Measurements from ENCODE around the gene RAVER1. TPM values are rescaled to one million over a fixed set of nuclear protein-coding genes. Genes with fewer than 3 reads are reported as not detected.

RAVER1 gene
- total and polyA plus RNA-seq, 2 of the 13 experiments (the other 11 are each of a cell fraction or from before 2014, with no cell fraction given): 3.6 to 7.9 TPM

DNA sequence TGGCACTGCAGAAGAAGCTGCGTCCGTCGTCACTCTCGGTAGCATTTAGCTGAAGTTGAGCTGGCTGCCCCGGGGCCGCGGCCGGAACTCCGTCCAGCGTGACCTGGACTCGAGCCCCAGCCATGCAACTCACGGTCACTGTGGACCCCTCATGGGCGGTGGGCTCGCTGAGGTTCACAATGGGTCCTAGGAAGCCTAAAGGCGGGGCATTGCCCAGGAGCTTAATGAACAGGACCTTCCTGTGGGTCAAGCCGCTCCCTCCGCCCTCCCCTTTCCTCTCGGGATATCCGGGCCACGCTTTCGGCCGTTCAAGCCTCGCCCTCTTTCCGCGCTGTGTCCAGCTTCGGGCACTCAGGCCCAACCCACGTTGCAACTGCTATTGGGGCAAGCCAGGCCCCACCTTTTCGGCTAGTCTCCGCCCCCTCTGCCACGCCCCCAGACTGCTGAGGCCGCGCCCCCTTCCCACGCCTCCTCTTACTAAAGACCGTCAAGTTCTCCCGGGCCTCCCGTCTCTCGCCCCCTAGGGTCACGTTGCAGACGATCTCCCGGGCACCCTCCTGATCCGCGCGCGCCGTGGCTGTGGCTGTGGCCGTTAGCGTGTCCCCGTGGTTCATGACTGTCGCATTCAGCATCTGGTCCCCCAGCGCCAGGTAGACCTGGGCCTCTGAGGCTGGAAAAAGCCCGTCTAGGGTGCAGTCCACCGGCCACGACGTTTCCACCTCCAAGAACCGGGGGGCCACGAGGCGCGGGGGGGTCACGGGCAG is 1.4 kb upstream of the RAVER1 start (continued):
- TF ChIP-seq, protein P1, sequence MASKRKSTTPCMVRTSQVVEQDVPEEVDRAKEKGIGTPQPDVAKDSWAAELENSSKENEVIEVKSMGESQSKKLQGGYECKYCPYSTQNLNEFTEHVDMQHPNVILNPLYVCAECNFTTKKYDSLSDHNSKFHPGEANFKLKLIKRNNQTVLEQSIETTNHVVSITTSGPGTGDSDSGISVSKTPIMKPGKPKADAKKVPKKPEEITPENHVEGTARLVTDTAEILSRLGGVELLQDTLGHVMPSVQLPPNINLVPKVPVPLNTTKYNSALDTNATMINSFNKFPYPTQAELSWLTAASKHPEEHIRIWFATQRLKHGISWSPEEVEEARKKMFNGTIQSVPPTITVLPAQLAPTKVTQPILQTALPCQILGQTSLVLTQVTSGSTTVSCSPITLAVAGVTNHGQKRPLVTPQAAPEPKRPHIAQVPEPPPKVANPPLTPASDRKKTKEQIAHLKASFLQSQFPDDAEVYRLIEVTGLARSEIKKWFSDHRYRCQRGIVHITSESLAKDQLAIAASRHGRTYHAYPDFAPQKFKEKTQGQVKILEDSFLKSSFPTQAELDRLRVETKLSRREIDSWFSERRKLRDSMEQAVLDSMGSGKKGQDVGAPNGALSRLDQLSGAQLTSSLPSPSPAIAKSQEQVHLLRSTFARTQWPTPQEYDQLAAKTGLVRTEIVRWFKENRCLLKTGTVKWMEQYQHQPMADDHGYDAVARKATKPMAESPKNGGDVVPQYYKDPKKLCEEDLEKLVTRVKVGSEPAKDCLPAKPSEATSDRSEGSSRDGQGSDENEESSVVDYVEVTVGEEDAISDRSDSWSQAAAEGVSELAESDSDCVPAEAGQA (IDR thresholded peaks at IDR 0.05; ENCODE audit: low read depth): no peak
- TF ChIP-seq, protein P1 (CRISPR knock-in tag; IDR thresholded peaks at IDR 0.05; ENCODE audit: borderline replicate concordance): no peak
- TF ChIP-seq, protein P2, sequence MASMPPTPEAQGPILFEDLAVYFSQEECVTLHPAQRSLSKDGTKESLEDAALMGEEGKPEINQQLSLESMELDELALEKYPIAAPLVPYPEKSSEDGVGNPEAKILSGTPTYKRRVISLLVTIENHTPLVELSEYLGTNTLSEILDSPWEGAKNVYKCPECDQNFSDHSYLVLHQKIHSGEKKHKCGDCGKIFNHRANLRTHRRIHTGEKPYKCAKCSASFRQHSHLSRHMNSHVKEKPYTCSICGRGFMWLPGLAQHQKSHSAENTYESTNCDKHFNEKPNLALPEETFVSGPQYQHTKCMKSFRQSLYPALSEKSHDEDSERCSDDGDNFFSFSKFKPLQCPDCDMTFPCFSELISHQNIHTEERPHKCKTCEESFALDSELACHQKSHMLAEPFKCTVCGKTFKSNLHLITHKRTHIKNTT (CRISPR knock-in tag; IDR thresholded peaks at IDR 0.05): 0 out of 2 replicates have a peak, but pooled peaks have one; percentile 51
- TF ChIP-seq SIX4 (CRISPR knock-in tag; IDR thresholded peaks at IDR 0.05): no peak
- TF ChIP-seq, protein P3, sequence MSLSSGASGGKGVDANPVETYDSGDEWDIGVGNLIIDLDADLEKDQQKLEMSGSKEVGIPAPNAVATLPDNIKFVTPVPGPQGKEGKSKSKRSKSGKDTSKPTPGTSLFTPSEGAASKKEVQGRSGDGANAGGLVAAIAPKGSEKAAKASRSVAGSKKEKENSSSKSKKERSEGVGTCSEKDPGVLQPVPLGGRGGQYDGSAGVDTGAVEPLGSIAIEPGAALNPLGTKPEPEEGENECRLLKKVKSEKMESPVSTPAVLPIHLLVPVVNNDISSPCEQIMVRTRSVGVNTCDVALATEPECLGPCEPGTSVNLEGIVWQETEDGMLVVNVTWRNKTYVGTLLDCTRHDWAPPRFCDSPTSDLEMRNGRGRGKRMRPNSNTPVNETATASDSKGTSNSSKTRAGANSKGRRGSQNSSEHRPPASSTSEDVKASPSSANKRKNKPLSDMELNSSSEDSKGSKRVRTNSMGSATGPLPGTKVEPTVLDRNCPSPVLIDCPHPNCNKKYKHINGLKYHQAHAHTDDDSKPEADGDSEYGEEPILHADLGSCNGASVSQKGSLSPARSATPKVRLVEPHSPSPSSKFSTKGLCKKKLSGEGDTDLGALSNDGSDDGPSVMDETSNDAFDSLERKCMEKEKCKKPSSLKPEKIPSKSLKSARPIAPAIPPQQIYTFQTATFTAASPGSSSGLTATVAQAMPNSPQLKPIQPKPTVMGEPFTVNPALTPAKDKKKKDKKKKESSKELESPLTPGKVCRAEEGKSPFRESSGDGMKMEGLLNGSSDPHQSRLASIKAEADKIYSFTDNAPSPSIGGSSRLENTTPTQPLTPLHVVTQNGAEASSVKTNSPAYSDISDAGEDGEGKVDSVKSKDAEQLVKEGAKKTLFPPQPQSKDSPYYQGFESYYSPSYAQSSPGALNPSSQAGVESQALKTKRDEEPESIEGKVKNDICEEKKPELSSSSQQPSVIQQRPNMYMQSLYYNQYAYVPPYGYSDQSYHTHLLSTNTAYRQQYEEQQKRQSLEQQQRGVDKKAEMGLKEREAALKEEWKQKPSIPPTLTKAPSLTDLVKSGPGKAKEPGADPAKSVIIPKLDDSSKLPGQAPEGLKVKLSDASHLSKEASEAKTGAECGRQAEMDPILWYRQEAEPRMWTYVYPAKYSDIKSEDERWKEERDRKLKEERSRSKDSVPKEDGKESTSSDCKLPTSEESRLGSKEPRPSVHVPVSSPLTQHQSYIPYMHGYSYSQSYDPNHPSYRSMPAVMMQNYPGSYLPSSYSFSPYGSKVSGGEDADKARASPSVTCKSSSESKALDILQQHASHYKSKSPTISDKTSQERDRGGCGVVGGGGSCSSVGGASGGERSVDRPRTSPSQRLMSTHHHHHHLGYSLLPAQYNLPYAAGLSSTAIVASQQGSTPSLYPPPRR (CRISPR knock-in tag; IDR thresholded peaks at IDR 0.05; ENCODE audit: borderline replicate concordance): no peak; the same call in 1 of the 2 replicates
- no peak; the same call in 1 of the 2 replicates for TF ChIP-seq ZNF761 (CRISPR knock-in tag; conservative IDR thresholded peaks at IDR 0.05)
- TF ChIP-seq MYC (CRISPR knock-in tag; IDR thresholded peaks at IDR 0.05; ENCODE audit: borderline replicate concordance): peak; percentile 87; the same call in 1 of the 2 replicates
- peak; percentile 62 for TF ChIP-seq RBFOX2 (IDR thresholded peaks at IDR 0.05; ENCODE audit: low read depth, low read length)
- TF ChIP-seq, protein P4, sequence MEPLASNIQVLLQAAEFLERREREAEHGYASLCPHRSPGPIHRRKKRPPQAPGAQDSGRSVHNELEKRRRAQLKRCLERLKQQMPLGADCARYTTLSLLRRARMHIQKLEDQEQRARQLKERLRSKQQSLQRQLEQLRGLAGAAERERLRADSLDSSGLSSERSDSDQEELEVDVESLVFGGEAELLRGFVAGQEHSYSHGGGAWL (CRISPR knock-in tag; IDR thresholded peaks at IDR 0.05): 0 out of 2 replicates have a peak, but pooled peaks have one; percentile 41
- TF ChIP-seq ZNF121 (CRISPR knock-in tag; IDR thresholded peaks at IDR 0.05): no peak
- 0 out of 2 replicates have a peak, but pooled peaks have one; percentile 32 for TF ChIP-seq PAWR (CRISPR knock-in tag; IDR thresholded peaks at IDR 0.05; ENCODE audit: borderline replicate concordance)
- peak; percentile 93; the same call in 1 of the 3 replicates for TF ChIP-seq MXI1 (IDR thresholded peaks at IDR 0.05; ENCODE audit: borderline replicate concordance, low read depth, low read length)
- no peak; the same call in 1 of the 2 replicates for TF ChIP-seq CEBPB (IDR thresholded peaks at IDR 0.05; ENCODE audit: borderline replicate concordance, low read depth, low read length)
- no peak for TF ChIP-seq TBL1XR1 (IDR thresholded peaks at IDR 0.05; ENCODE audit: borderline replicate concordance, low read length, partially characterized antibody)
- TF ChIP-seq YEATS4 (CRISPR knock-in tag; IDR thresholded peaks at IDR 0.05; ENCODE audit: borderline replicate concordance): peak; percentile 44; the same call in 1 of the 2 replicates

Data from HepG2 (cell line).